ENCODE data around the gene ANGEL1. TPM values are rescaled to one million over a fixed set of nuclear protein-coding genes. Genes with fewer than 3 reads are reported as not detected.

The ANGEL1 gene
- total and polyA plus RNA-seq, 2 of the 8 experiments (the other 6 are each of a cell fraction or from before 2014, with no cell fraction given), result 26.8 to 27.2 TPM

DNA sequence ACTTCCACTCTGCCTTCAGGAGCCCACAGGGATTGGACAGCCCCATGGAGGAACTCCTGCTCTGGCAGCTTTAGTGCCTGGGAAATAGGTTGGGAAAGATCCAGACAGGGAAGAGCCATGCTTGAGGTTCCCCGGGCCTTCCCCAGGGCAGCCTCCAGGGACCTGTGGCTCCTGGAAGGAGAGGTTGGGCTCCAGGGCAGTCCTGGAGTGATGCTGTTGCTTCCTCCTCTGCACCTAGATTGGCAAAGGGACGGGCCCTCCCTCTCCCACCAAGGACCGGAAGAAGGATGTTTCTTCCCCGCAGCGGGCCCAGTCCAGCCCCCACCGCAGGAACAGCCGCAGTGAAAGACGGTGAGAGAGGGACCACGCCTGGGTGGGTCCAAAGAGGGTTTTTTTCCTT lies 35.0 kb downstream of the ANGEL1 start:
- Histone ChIP-seq H4K5ac (ENCODE audit: insufficient read length, low read depth, low read length) (no peak overlapping the region), H4K91ac (replicated peaks; ENCODE audit: insufficient read length, low read length) (no peak overlapping the region), H4K20me1 (replicated peaks in 1 of 2; ENCODE audit: control insufficient read depth in 1 of 2, insufficient read depth in 2 of 2, low read length in 2 of 2) (no peaks in the 10 kb centered on the region), H3K23ac (ENCODE audit: insufficient read length) (no peak overlapping the region), H3K27ac (ENCODE audit: low read depth, low read length) (no peak overlapping the region), H2AFZ (ENCODE audit: low read length) (no peak overlapping the region), H3K56ac (replicated peaks; ENCODE audit: insufficient read length, low read depth, low read length) (no peak overlapping the region), H2BK120ac (replicated peaks; ENCODE audit: low read depth, low read length) (no peak overlapping the region), H3K4me3 (ENCODE audit: extremely low read depth in 1 of 4, insufficient read depth in 2 of 4, low read depth in 3 of 4, low read length in 4 of 4) (no peak overlapping the region), H3K36me3 (ENCODE audit: control insufficient read depth in 2 of 4, insufficient read depth in 4 of 4, low read length in 3 of 4) (peaks cover 5 to 7% (median 5%) of the 10 kb centered on the region in 4 experiments; a peak in 2 of 8 replicates), H2BK15ac (ENCODE audit: low read length) (no peak overlapping the region), H3K79me2 (ENCODE audit: control insufficient read depth in 1 of 2, insufficient read depth in 2 of 2, low read length in 2 of 2) (no peaks in the 10 kb centered on the region), H2BK12ac (ENCODE audit: low read depth, low read length) (no peak overlapping the region), H4K8ac (ENCODE audit: extremely low read depth, insufficient read depth, low read length) (no peak overlapping the region), H2BK5ac (ENCODE audit: low read depth, low read length) (no peak overlapping the region), H3K27me3 (replicated peaks in 1 of 4; ENCODE audit: control insufficient read depth in 3 of 4, extremely low read depth in 1 of 4, insufficient read depth in 3 of 4, low read length in 3 of 4) (no peaks in the 10 kb centered on the region; a peak in 1 of 7 replicates), H3K4me2 (ENCODE audit: insufficient read depth in 1 of 2, low read depth in 2 of 2, low read length in 2 of 2) (no peak overlapping the region), H2AK5ac (ENCODE audit: low read depth, low read length) (no peak overlapping the region), H3K9ac (replicated peaks in 1 of 4; ENCODE audit: extremely low read depth in 1 of 4, low read depth in 3 of 4, low read length in 3 of 4) (no peak overlapping the region), H3K14ac (ENCODE audit: insufficient read length) (no peak overlapping the region), H3K79me1 (ENCODE audit: low read depth, low read length) (no peaks in the 10 kb centered on the region), H3K23me2 (ENCODE audit: low read depth, low read length) (no peaks in the 10 kb centered on the region), H3K4ac (replicated peaks; ENCODE audit: insufficient read length, low read depth, low read length) (no peak overlapping the region), H3K4me1 (replicated peaks in 1 of 4; ENCODE audit: control insufficient read depth in 3 of 4, insufficient read depth in 4 of 4, low read length in 3 of 4) (peaks cover 0 to 13% (median 5%) of the 10 kb centered on the region in 4 experiments; a peak in 5 of 7 replicates), H3K18ac (ENCODE audit: extremely low read depth, low read length) (no peak overlapping the region), H3K9me3 (ENCODE audit: insufficient read depth in 2 of 2, low read depth in 1 of 2, low read length in 1 of 2) (no peaks in the 10 kb centered on the region), H2BK20ac (ENCODE audit: low read length) (no peak overlapping the region)
- no peak for TF ChIP-seq TAF1 (IDR thresholded peaks at IDR 0.05; ENCODE audit: low read depth, low read length)
- no peak for TF ChIP-seq EZH2 (IDR thresholded peaks at IDR 0.05; ENCODE audit: low read depth, low read length, severe bottlenecking)
- no peak for TF ChIP-seq YY1 (IDR thresholded peaks at IDR 0.05; ENCODE audit: low read depth, low read length)
- TF ChIP-seq HDAC2 (IDR thresholded peaks at IDR 0.05; ENCODE audit: borderline replicate concordance in 1 of 2, low read depth in 2 of 2, low read length in 2 of 2), result no peak
- no peak for TF ChIP-seq BCL11A (IDR thresholded peaks at IDR 0.05; ENCODE audit: low read depth in 2 of 2, low read length in 2 of 2)
- no peak for TF ChIP-seq MAX (IDR thresholded peaks at IDR 0.05)
- TF ChIP-seq POU5F1 (IDR thresholded peaks at IDR 0.05; ENCODE audit: low read depth, low read length), result no peak
- TF ChIP-seq SP4 (IDR thresholded peaks at IDR 0.05; ENCODE audit: low read length), result no peak
- no peak for TF ChIP-seq SAP30 (IDR thresholded peaks at IDR 0.05; ENCODE audit: insufficient read depth, insufficient replicate concordance, low read length)
- TF ChIP-seq EGR1 (IDR thresholded peaks at IDR 0.05; ENCODE audit: borderline replicate concordance, low read depth, low read length), result no peak
- TF ChIP-seq JUN (IDR thresholded peaks at IDR 0.05; ENCODE audit: low read depth, low read length), result no peak
- POLR2A ChIA-PET (ENCODE audit: partially characterized antibody), result interaction anchor here (1.3 to 2.9 kb wide), 4 partner anchors 8 to 16 kb away, joined by 5 to 10 read pairs (median 8); partner anchors contain the start of gene VASH1
- FAIRE-seq (no peak), DNase-seq (ENCODE audit: low read depth in 1 of 2, low spot score in 2 of 2) (no peak)
- CTCF ChIA-PET (ENCODE audit: partially characterized antibody), result interaction anchor here (1.1 to 13.7 kb wide), 4 partner anchors 11 to 68 kb away, joined by 3 to 234 read pairs (median 16); no protein-coding TSS in a partner anchor
- WGBS, 2 experiments (ENCODE audit: extremely low coverage in 1 of 2, insufficient coverage in 1 of 2, insufficient read length in 1 of 2, insufficient replicate concordance in 2 of 2, low coverage in 1 of 2, low lambda C conversion rate in 2 of 2, missing lambda C conversion rate in 1 of 2), result 89% methylated on average over 5 of the region's 9 CpGs; no CpG with 5 or more reads in 1 of the 2 experiments

Data from H1 (cell line).